Measurements from ENCODE around the gene PRKAA1. TPM values are rescaled to one million over a fixed set of nuclear protein-coding genes. Genes with fewer than 3 reads are reported as not detected.

Gene PRKAA1
- total RNA-seq, 1 donor from 2014 or later, result 65.6 TPM

DNA sequence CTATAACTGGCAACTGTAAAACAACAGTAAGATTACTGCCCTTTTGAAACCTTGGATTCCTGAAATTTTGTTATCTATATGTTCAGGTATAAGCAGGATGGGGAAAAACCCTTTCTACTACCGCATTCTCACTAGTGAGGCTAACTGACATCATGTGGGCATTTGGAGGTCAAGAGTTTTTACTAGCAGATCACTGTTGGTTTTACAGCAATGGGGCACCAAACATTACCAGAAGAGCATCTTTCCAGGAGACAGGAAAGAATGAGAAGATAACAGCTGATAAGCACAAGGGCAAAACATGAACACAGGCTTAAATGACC lies 21.6 kb downstream of the PRKAA1 start:
- Histone ChIP-seq H3K9ac (ENCODE audit: low read length) (no peak overlapping the region), H3K4me3 (ENCODE audit: insufficient read depth, low read depth, low read length) (no peak overlapping the region), H2AFZ (ENCODE audit: low read depth, low read length) (no peak overlapping the region), H3K27me3 (ENCODE audit: insufficient read depth, low read length) (no peaks in the 10 kb centered on the region), H3K79me2 (ENCODE audit: insufficient read depth, low read length) (peaks cover 52% of the 10 kb centered on the region), H4K20me1 (ENCODE audit: insufficient read depth, low read length) (peaks cover 50% of the 10 kb centered on the region), H3K9me3 (ENCODE audit: insufficient read depth, low read depth, low read length) (no peaks in the 10 kb centered on the region), H3K4me1 (ENCODE audit: insufficient read depth, low read length) (no peaks in the 10 kb centered on the region), H3K36me3 (ENCODE audit: insufficient read depth, low read length) (peaks cover 21% of the 10 kb centered on the region), H3K27ac (ENCODE audit: low read depth, low read length) (no peak overlapping the region), H3K4me2 (ENCODE audit: low read length) (no peak overlapping the region)
- Mint-ChIP-seq H3K36me3 (ENCODE audit: low read depth, unreplicated experiment) (peaks cover 6% of the 10 kb centered on the region), H3K27ac (ENCODE audit: unreplicated experiment) (no peak overlapping the region), H3K4me1 (ENCODE audit: low read depth, unreplicated experiment) (peaks cover 11% of the 10 kb centered on the region), H3K9me3 (ENCODE audit: unreplicated experiment) (no peaks in the 10 kb centered on the region), H3K4me3 (ENCODE audit: unreplicated experiment) (no peak overlapping the region), H3K27me3 (ENCODE audit: low read depth, unreplicated experiment) (no peaks in the 10 kb centered on the region)
- no peak for FAIRE-seq
- no peak for DNase-seq (ENCODE audit: low read depth)
- TF ChIP-seq CTCF (IDR thresholded peaks at IDR 0.05; ENCODE audit: insufficient read depth, low read depth, low read length) (no peak), EZH2 (IDR thresholded peaks at IDR 0.05; ENCODE audit: insufficient read depth, low read length) (no peak)

DNA sequence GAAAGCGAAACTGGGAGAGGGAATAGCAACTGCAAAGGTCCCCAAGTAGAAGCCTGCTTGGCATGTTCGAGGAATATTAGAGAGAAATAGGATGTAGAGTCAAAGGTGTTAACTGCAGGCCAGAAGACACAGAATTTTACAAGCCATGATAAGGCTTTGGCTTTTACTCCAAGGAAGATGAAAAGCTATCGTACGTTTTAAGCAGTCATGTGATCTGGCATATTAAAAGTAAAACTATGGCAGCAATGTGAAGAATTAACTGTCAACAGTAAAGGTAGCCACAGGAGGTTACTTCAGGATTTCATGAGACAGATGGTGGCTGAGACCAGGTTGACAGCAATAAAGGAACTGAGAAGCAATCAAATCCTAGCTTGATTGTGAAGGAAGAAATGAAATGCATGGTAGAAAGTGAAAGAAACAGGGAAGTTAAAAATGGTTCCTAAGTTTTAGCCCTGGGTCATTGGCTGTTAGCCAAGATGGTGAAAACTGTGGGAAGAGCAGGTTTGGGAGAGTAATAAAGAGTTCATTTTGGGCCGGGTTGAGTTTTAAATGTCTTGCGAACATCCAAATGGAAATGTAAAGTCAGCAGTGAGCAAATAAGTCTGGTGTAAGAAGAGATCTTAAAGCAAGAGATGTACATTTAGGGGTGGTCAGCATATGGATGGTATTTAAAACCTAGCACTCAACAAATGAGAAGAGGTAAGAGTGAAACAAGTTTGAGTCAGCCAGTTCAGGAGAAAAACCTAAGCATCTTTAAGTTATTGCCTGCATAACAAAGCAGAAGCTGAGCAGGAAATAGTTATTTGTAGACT lies 22.1 kb downstream of the PRKAA1 start:
- H3K9ac ChIP-seq (ENCODE audit: low read length), result no peak overlapping the region
- H3K27me3 ChIP-seq (ENCODE audit: insufficient read depth, low read length), result no peaks in the 10 kb centered on the region
- no peaks in the 10 kb centered on the region for H3K4me1 ChIP-seq (ENCODE audit: insufficient read depth, low read length)
- no peak overlapping the region for H3K27ac ChIP-seq (ENCODE audit: low read depth, low read length)
- Mint-ChIP-seq H3K27me3 (ENCODE audit: low read depth, unreplicated experiment) (no peaks in the 10 kb centered on the region), H3K9me3 (ENCODE audit: unreplicated experiment) (no peaks in the 10 kb centered on the region), H3K4me1 (ENCODE audit: low read depth, unreplicated experiment) (peaks cover 11% of the 10 kb centered on the region), H3K27ac (ENCODE audit: unreplicated experiment) (no peak overlapping the region), H3K4me3 (ENCODE audit: unreplicated experiment) (no peak overlapping the region), H3K36me3 (ENCODE audit: low read depth, unreplicated experiment) (peaks cover 6% of the 10 kb centered on the region)
- H3K9me3 ChIP-seq (ENCODE audit: insufficient read depth, low read depth, low read length), result no peaks in the 10 kb centered on the region
- H4K20me1 ChIP-seq (ENCODE audit: insufficient read depth, low read length), result peaks cover 44% of the 10 kb centered on the region
- no peak overlapping the region for H3K4me2 ChIP-seq (ENCODE audit: low read length)
- FAIRE-seq, result no peak
- H3K4me3 ChIP-seq (ENCODE audit: insufficient read depth, low read depth, low read length), result no peak overlapping the region
- no peak overlapping the region for H2AFZ ChIP-seq (ENCODE audit: low read depth, low read length)
- peaks cover 23% of the 10 kb centered on the region for H3K36me3 ChIP-seq (ENCODE audit: insufficient read depth, low read length)
- H3K79me2 ChIP-seq (ENCODE audit: insufficient read depth, low read length), result peaks cover 46% of the 10 kb centered on the region
- TF ChIP-seq EZH2 (IDR thresholded peaks at IDR 0.05; ENCODE audit: insufficient read depth, low read length) (no peak), CTCF (IDR thresholded peaks at IDR 0.05; ENCODE audit: insufficient read depth, low read depth, low read length) (no peak)
- no peak for DNase-seq (ENCODE audit: low read depth)

Measured in astrocyte (in vitro differentiated cells and primary cell).